Vagina (tissue), 2 donors: ENCODE results near the gene PLEKHG3. TPM values are rescaled to one million over a fixed set of nuclear protein-coding genes. Genes with fewer than 3 reads are reported as not detected.
A peak's percentile ranks its signal among the peaks of the same experiment; 100 is the strongest.

Experiments
- DNase-seq, 2 donors: peaks; one replicate each; pipeline ENCODE4 v3.0.0-alpha.2; 2017; ENCODE audit errors: extremely low spot score in 2 of 2
- H3K27ac ChIP-seq: fragments of 200-600 bp; sonication (generic); one replicate; pipeline ENCODE4 v1.5.1; 2019
- H3K27me3 ChIP-seq: fragments of 200-600 bp; sonication (generic); one replicate; pipeline ENCODE4 v1.5.1; 2019
- H3K36me3 ChIP-seq, 2 donors: fragments of 200-600 bp; sonication (generic); one replicate each; pipeline ENCODE4 v1.5.1; 2017 to 2019
- H3K4me1 ChIP-seq: fragments of 200-600 bp; sonication (generic); one replicate; pipeline ENCODE4 v1.5.1; 2019
- H3K4me3 ChIP-seq, 2 donors: fragments of 200-600 bp; sonication (generic); 1 replicate in 1 of 2; 2 replicates in 1 of 2; pipeline ENCODE4 v1.5.1; 2016 to 2019
- H3K9me3 ChIP-seq: fragments of 200-600 bp; sonication (generic); one replicate; pipeline ENCODE4 v1.5.1; 2019
- CTCF ChIP-seq, 3 experiments: fragments of 450-650 bp in 2 of 3; fragments of 200-600 bp in 1 of 3; sonication (generic) in 1 of 3; IDR thresholded peaks; one replicate each; pipeline ENCODE4 v1.5.1; 2017 to 2019; ENCODE audit warnings: antibody characterized with exemption in 3 of 3, mild to moderate bottlenecking in 2 of 3, moderate library complexity in 2 of 3
- POLR2A ChIP-seq, 2 donors: fragments of 450-650 bp; IDR thresholded peaks; one replicate each; pipeline ENCODE4 v1.6.1; 2017; ENCODE audit warnings: antibody characterized with exemption in 2 of 2, mild to moderate bottlenecking in 2 of 2, moderate library complexity in 2 of 2
- POLR2AphosphoS5 ChIP-seq, 2 donors: sonication (generic); formaldehyde crosslinking; IDR thresholded peaks; one replicate each; pipeline ENCODE4 v1.9.0; 2017; ENCODE audit warnings: antibody characterized with exemption in 2 of 2, mild to moderate bottlenecking in 2 of 2, low read depth in 1 of 2; ENCODE audit not compliant: insufficient read depth in 1 of 2
- intact Hi-C: fragments of 100-400 bp; cut with DNase I; formaldehyde crosslinking; loops from one replicate; pipeline ENCODE4 v1.15.1; 2023
- total RNA-seq: library from RNA; depleted of rRNA; stranded (reverse); fragments of >200 nt; gene quantifications from one replicate; pipeline ENCODE4 v1.2.3, GENCODE V29; 2016

The PLEKHG3 gene
- total RNA-seq, 1 donor from 2014 or later, result 50.1 TPM

GRCh38 chr14:64764641-64765520 lies 60.7 kb downstream of the PLEKHG3 start:
- Histone ChIP-seq H3K27me3 (no peaks in the 10 kb centered on the region), H3K4me1 (peaks cover 43% of the 10 kb centered on the region), H3K9me3 (no peaks in the 10 kb centered on the region), H3K27ac (peak overlapping the region; percentile 7), H3K4me3 (peak overlapping the region in 1 of 2 donors; percentile 25), H3K36me3 (no peaks in the 10 kb centered on the region)
- intact Hi-C loops, result loop anchor here (2.0 kb wide), 1 partner anchor 94 kb away; no protein-coding TSS in a partner anchor
- no peak for DNase-seq
- no peak for TF ChIP-seq POLR2A (IDR thresholded peaks at IDR 0.05)
- TF ChIP-seq POLR2AphosphoS5 (IDR thresholded peaks at IDR 0.05; ENCODE audit: insufficient read depth in 1 of 2, low read depth in 1 of 2), result peak in 1 of 2 donors; percentile 39
- peak; percentile 58 to 91 (median 83) for TF ChIP-seq CTCF (IDR thresholded peaks at IDR 0.05)

- intact Hi-C loops, result loop anchor here (2.0 kb wide), 1 partner anchor 95 kb away; no protein-coding TSS in a partner anchor
- Histone ChIP-seq H3K4me3 (no peak overlapping the region), H3K27me3 (no peaks in the 10 kb centered on the region), H3K4me1 (peaks cover 42% of the 10 kb centered on the region), H3K9me3 (no peaks in the 10 kb centered on the region), H3K36me3 (no peaks in the 10 kb centered on the region), H3K27ac (no peak overlapping the region)
- no peak for TF ChIP-seq POLR2A (IDR thresholded peaks at IDR 0.05)
- TF ChIP-seq CTCF (IDR thresholded peaks at IDR 0.05), result no peak
- no peak for TF ChIP-seq POLR2AphosphoS5 (IDR thresholded peaks at IDR 0.05; ENCODE audit: insufficient read depth in 1 of 2, low read depth in 1 of 2)
- no peak for DNase-seq
Observed at GRCh38 chr14:64765740-64766302, 61.6 kb downstream of the PLEKHG3 start.

- no peaks in the 10 kb centered on the region for H3K36me3 ChIP-seq
- H3K27ac ChIP-seq, result no peak overlapping the region
- DNase-seq, result no peak
- peaks cover 35% of the 10 kb centered on the region for H3K4me1 ChIP-seq
- intact Hi-C loops, result no loop called here
- no peaks in the 10 kb centered on the region for H3K27me3 ChIP-seq
- TF ChIP-seq POLR2AphosphoS5 (IDR thresholded peaks at IDR 0.05; ENCODE audit: insufficient read depth in 1 of 2, low read depth in 1 of 2) (no peak), CTCF (IDR thresholded peaks at IDR 0.05) (no peak), POLR2A (IDR thresholded peaks at IDR 0.05) (no peak)
- H3K4me3 ChIP-seq, result no peak overlapping the region
- no peaks in the 10 kb centered on the region for H3K9me3 ChIP-seq
Observed at GRCh38 chr14:64766430-64767151, 62.4 kb downstream of the PLEKHG3 start.

GRCh38 chr14:64767215-64767964 lies 63.2 kb downstream of the PLEKHG3 start:
- intact Hi-C loops, result no loop called here
- H3K4me3 ChIP-seq, result no peak overlapping the region
- no peak overlapping the region for H3K27ac ChIP-seq
- H3K9me3 ChIP-seq, result no peaks in the 10 kb centered on the region
- H3K36me3 ChIP-seq, result no peaks in the 10 kb centered on the region
- no peak for DNase-seq
- H3K4me1 ChIP-seq, result peaks cover 27% of the 10 kb centered on the region
- no peak for TF ChIP-seq POLR2AphosphoS5 (IDR thresholded peaks at IDR 0.05; ENCODE audit: insufficient read depth in 1 of 2, low read depth in 1 of 2)
- no peaks in the 10 kb centered on the region for H3K27me3 ChIP-seq
